HG03064 (cell line): ENCODE measurements around the gene RIMS1.
"Not testable (repeated sequence)": the region's sequence is repeated elsewhere in the genome, so short reads cannot be mapped to it uniquely, and the experiment has no call there.

ENCODE experiments used
- ATAC-seq: cut with Tn5 transposase; IDR thresholded peaks from one replicate; pipeline ENCODE4 v1.9.1; 2021; ENCODE audit warnings: low read depth; ENCODE audit not compliant: unreplicated experiment

RIMS1 gene

DNA sequence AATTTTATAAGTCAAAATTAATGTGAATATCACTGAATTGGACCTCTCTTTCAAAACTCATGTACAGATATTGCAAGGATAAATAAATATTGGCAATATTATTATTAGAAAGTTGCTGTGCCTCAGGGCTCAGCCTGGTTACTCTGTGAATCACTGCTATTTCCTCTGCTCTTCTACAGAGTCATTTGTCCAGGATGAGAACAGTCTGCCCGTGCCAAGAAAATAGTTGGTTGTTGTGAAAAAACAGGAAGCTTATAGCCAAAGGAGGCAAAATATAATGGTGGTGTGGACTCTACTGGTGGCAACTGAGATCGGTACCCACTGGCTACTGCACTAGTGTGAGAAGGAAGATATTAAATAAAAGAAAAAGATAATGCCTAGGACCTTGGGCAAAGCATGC, 93.6 kb downstream of the RIMS1 start:
- ATAC-seq: no peak

DNA sequence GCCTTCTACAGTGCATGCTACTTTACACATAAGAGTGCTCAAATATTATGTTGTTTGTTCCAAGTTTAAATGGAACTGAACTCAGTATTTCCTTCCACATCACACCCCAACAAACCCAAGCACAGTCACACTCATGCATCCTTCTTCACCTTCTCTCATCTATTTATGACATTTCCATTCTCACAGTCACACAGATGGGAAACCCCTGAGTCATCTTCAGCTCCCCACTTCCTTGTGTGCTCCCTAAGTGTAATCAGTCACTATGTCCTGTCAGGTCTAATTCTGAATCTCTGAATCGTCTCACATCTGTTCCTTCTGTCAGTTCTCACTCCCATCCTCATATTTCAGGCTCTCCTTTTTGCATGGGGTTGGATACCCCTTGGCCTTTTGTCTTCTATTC, 96.0 kb downstream of the RIMS1 start:
- ATAC-seq: peak; percentile 90

GRCh38 chr6:71983131-71983530, 96.8 kb downstream of the RIMS1 start:
- no peak for ATAC-seq

GRCh38 chr6:71994705-71995271, 108.4 kb downstream of the RIMS1 start:
- no peak for ATAC-seq

DNA sequence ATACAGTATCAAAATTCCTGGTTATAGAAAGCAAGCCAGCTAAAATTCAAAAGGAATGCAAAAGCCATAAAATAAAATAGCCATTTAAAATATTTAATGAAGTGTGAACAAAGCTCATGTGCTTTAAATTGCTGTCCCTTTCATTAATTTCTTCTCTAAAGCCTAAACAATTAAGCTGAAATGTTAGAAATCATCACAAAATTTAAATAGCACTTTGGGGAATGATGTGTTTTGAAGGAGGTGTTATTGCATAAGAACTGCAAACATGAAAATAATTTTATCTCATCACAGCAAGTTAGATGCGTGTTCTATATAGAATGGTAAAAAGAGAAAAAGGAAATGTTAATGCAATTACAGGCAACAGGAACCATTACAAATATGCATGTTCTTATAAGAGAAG, 111.0 kb downstream of the RIMS1 start:
- ATAC-seq: no peak

DNA sequence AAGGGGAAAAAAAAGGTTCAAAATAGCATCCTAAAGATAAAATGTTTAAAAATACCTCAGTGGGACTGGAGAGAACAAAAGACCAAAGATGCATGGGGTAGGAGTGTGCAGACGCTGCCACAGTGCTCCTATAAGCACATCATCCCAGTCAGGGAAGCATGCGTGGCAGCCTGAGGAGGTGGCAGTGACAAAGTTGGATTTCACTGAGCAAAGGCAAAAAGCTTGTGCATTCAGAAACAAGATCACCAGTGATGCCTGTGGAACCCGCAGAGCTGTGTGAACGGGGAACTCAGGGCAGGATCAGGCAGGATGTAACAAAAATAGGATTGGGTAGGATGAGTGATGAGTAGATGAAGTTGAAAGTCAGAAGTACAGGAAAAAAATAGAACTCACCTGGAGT, 116.1 kb downstream of the RIMS1 start:
- no peak for ATAC-seq

- not testable (repeated sequence) for ATAC-seq
These were observed 120.2 kb downstream of the RIMS1 start for GRCh38 chr6:72006591-72006990.

- ATAC-seq: no peak
These were observed 136.5 kb downstream of the RIMS1 start for GRCh38 chr6:72022830-72023229.

GRCh38 chr6:72031471-72031870, 145.1 kb downstream of the RIMS1 start:
- no peak for ATAC-seq

GRCh38 chr6:72032086-72032485, 145.7 kb downstream of the RIMS1 start:
- ATAC-seq: no peak

- ATAC-seq: no peak
These were observed 149.1 kb downstream of the RIMS1 start for GRCh38 chr6:72035486-72035885.

- no peak for ATAC-seq
These were observed 149.6 kb downstream of the RIMS1 start for GRCh38 chr6:72035966-72036365.

DNA sequence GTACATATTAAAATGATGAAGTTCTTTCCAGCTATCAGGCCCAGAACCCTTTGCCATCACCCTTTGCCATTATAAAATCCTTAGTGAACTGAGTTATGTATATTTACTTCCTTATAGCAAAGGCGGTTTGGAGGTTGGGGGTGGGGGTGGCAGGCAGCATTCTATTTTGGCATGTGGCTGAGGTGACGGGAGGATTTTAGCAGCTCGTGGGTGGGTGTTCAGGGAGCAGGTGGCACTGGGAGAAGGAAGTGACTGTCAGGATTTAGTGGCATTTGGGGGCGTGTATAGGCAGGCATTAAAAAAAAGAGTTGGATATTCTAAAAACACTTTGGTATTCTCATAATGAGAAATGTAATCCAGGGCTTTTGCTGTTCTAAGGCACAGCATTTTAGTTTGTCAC, 150.7 kb downstream of the RIMS1 start:
- ATAC-seq: no peak

- no peak for ATAC-seq
These were observed 153.8 kb downstream of the RIMS1 start for GRCh38 chr6:72040111-72040510.

DNA sequence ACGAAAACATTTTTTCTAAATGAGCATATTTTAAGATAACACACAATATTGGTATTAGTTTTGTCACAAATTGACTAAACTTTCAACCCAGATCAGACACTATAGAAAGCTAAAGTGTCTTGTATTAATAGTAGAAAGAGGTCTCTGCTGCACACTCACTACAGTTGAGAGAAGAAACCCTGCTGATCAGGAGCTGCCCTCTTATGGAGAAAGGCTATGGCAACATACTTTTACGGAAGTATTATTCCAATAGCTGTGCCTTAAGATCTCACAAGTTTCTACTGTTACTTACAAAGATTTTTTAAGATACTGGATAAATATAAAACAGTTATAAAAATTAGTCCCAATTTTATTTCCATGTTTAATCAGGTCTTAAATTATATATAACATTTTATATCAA, 155.7 kb downstream of the RIMS1 start:
- ATAC-seq: no peak

DNA sequence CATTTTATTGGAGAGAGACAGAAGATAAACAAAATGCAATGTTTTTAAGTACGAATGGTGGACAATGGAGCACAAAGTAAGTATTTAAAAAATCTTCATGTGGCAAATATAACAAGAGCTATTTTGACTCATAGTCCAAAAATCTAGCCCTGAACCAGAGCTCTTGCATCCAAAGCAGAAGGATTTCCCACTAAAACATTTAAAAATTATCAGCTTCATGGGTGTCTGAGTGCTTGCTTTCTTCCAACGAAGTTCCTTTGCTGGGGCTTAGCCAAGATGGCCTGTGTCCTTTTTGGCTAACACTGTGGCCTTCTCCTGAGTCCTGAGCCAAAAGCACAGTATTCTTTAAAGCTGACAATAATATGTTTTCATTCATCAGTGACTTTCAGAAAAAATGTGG, 161.7 kb downstream of the RIMS1 start:
- ATAC-seq: no peak

DNA sequence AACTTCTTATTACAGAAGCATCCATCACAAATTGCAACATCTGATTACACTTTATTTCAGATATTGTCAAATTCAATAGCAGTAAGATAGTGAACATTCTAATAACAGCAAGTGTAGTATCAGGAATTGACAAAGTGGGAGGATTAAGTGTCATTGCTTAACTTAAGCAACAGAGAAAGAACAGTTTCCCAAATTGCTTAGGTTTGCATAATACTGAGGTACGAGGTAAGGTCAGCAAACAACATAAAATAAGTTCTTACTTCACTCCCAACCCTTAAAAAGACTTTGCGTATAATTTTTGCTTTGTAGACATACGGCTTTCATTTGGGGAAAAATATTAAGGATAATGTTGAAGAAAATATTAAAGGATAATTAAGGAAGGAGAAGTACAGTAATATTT, 163.0 kb downstream of the RIMS1 start:
- no peak for ATAC-seq

- ATAC-seq: no peak
These were observed 174.9 kb downstream of the RIMS1 start for GRCh38 chr6:72061286-72061685.

DNA sequence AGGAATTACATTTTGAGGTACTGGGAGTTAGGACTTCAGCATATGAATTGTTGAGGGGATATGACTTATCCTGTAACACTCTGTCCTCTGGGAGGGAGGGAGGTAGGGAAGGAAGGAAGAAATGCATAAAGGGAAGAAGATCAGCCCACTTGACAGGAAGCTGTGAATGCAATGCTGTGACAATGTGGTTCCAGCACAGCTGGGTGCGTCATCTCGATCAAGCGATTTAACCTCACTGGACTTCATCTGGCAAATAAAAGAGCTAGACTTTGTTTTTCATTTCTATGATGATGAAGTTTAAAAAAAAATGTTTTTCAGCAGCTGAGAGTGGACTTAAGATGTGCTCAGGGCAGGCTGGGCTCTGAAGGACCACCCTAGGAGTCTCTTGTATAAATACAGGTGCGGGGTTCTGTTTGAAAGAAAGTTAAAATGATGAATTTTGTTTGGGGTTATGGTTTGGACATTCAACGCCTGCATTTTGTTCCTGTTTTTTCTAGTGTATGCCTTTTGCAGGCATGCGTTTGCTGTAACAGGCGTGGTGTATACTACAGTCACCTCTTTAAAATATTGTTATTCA, 178.1 kb downstream of the RIMS1 start:
- no peak for ATAC-seq

DNA sequence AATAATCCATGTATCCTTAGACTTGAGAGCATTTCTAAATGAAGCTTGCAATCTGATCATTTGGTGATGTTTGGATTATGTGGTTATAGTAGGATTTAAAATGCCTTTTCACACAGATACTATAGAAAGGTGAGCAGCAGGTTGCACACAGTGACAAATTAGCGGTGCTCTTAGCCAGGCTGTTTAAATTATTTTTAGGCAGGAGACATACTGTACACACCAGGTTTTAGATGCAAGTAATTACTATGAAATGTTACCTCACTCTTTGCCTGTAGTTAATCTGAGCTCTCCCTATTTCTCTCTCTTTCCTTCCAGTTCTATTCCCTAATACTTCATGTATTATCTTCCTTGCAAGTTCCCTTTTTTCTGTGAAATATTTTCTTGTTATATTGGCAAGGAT, 191.7 kb downstream of the RIMS1 start:
- ATAC-seq: no peak

GRCh38 chr6:72080260-72080941, 194.1 kb downstream of the RIMS1 start:
- ATAC-seq: no peak

GRCh38 chr6:72081871-72082270, 195.5 kb downstream of the RIMS1 start:
- ATAC-seq: no peak
